ENCODE data around the gene NOVA2. TPM values are rescaled to one million over a fixed set of nuclear protein-coding genes. Genes with fewer than 3 reads are reported as not detected.

NOVA2 gene
- polyA plus RNA-seq, 3 donors, result not detected

GRCh38 chr19:45996933-45997332, 23.3 kb upstream of the NOVA2 start:
- Mint-ChIP-seq H3K9me3 (peaks cover 0 to 11% (median 1%) of the 10 kb centered on the region in 7 donors), H3K4me1 (peaks cover 22% of the 10 kb centered on the region), H3K27ac (peak overlapping the region in 2 of 7 donors; percentile 26 to 57), H3K4me3 (no peak overlapping the region), H3K27me3 (ENCODE audit: low read depth in 3 of 3) (peaks cover 21 to 28% (median 22%) of the 10 kb centered on the region in 3 donors), H3K36me3 (peaks cover 11 to 14% of the 10 kb centered on the region in 2 donors)
- Histone ChIP-seq H3K9ac (ENCODE audit: insufficient read depth, low read length, poor library complexity, severe bottlenecking) (no peak overlapping the region), H2AFZ (ENCODE audit: insufficient read depth, low read depth, low read length, poor library complexity, severe bottlenecking) (no peak overlapping the region), H3K27ac (ENCODE audit: low read depth in 1 of 2, low read length in 2 of 2) (no peak overlapping the region), H3K27me3 (ENCODE audit: control insufficient read depth in 2 of 2, insufficient read depth in 2 of 2, low read length in 2 of 2) (peaks cover 3 to 15% of the 10 kb centered on the region in 2 donors), H3K4me3 (replicated peaks in 1 of 3; ENCODE audit: low read depth in 2 of 3, low read length in 3 of 3) (no peak overlapping the region), H3K4me1 (ENCODE audit: control insufficient read depth in 1 of 2, insufficient read depth in 2 of 2, low read length in 2 of 2) (peaks cover 28 to 35% of the 10 kb centered on the region in 2 donors), H3K79me2 (ENCODE audit: insufficient read depth, low read length) (no peaks in the 10 kb centered on the region), H3K4me2 (replicated peaks; ENCODE audit: extremely low read depth, low read length, poor library complexity, severe bottlenecking) (no peak overlapping the region), H3K9me3 (replicated peaks in 1 of 2; ENCODE audit: control insufficient read depth in 1 of 2, insufficient read depth in 1 of 2, low read length in 2 of 2) (no peaks in the 10 kb centered on the region), H3K36me3 (replicated peaks in 1 of 2; ENCODE audit: control insufficient read depth in 1 of 2, insufficient read depth in 2 of 2, low read length in 2 of 2) (no peaks in the 10 kb centered on the region), H4K20me1 (ENCODE audit: insufficient read depth, low read length) (peaks cover 25% of the 10 kb centered on the region)
- TF ChIP-seq, protein P1, sequence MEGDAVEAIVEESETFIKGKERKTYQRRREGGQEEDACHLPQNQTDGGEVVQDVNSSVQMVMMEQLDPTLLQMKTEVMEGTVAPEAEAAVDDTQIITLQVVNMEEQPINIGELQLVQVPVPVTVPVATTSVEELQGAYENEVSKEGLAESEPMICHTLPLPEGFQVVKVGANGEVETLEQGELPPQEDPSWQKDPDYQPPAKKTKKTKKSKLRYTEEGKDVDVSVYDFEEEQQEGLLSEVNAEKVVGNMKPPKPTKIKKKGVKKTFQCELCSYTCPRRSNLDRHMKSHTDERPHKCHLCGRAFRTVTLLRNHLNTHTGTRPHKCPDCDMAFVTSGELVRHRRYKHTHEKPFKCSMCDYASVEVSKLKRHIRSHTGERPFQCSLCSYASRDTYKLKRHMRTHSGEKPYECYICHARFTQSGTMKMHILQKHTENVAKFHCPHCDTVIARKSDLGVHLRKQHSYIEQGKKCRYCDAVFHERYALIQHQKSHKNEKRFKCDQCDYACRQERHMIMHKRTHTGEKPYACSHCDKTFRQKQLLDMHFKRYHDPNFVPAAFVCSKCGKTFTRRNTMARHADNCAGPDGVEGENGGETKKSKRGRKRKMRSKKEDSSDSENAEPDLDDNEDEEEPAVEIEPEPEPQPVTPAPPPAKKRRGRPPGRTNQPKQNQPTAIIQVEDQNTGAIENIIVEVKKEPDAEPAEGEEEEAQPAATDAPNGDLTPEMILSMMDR (IDR thresholded peaks at IDR 0.05), result no peak
- intact Hi-C loops (cut with micrococcal nuclease), result no loop called here
- no peak for DNase-seq
- WGBS (ENCODE audit: insufficient coverage), result 77% methylated on average over 6 of the region's 8 CpGs

GRCh38 chr19:45995715-45996385, 22.2 kb upstream of the NOVA2 start:
- no peak for DNase-seq
- WGBS (ENCODE audit: insufficient coverage), result 17% methylated on average over 7 of the region's 13 CpGs
- Histone ChIP-seq H2AFZ (ENCODE audit: insufficient read depth, low read depth, low read length, poor library complexity, severe bottlenecking) (peak overlapping the region; percentile 97), H3K79me2 (ENCODE audit: insufficient read depth, low read length) (no peaks in the 10 kb centered on the region), H3K27ac (ENCODE audit: low read depth in 1 of 2, low read length in 2 of 2) (peak overlapping the region; percentile 3 to 82), H3K9ac (ENCODE audit: insufficient read depth, low read length, poor library complexity, severe bottlenecking) (peak overlapping the region; percentile 72), H3K9me3 (replicated peaks in 1 of 2; ENCODE audit: control insufficient read depth in 1 of 2, insufficient read depth in 1 of 2, low read length in 2 of 2) (no peaks in the 10 kb centered on the region), H3K36me3 (replicated peaks in 1 of 2; ENCODE audit: control insufficient read depth in 1 of 2, insufficient read depth in 2 of 2, low read length in 2 of 2) (no peaks in the 10 kb centered on the region), H3K4me3 (replicated peaks in 1 of 3; ENCODE audit: low read depth in 2 of 3, low read length in 3 of 3) (peak overlapping the region; percentile 56 to 91 (median 72)), H3K27me3 (ENCODE audit: control insufficient read depth in 2 of 2, insufficient read depth in 2 of 2, low read length in 2 of 2) (peaks cover 3 to 13% of the 10 kb centered on the region in 2 donors), H4K20me1 (ENCODE audit: insufficient read depth, low read length) (peaks cover 18% of the 10 kb centered on the region), H3K4me1 (ENCODE audit: control insufficient read depth in 1 of 2, insufficient read depth in 2 of 2, low read length in 2 of 2) (peaks cover 28 to 33% of the 10 kb centered on the region in 2 donors), H3K4me2 (replicated peaks; ENCODE audit: extremely low read depth, low read length, poor library complexity, severe bottlenecking) (peak overlapping the region; percentile 97)
- intact Hi-C loops (cut with micrococcal nuclease), result loop anchor here in 1 of 2 donors (2.0 kb wide), 1 partner anchor 133 kb away; the partner anchor contains the start of gene SYMPK
- Mint-ChIP-seq H3K9me3 (peaks cover 0 to 9% (median 1%) of the 10 kb centered on the region in 7 donors), H3K27me3 (ENCODE audit: low read depth in 3 of 3) (peaks cover 18 to 23% (median 20%) of the 10 kb centered on the region in 3 donors), H3K36me3 (peaks cover 6 to 8% of the 10 kb centered on the region in 2 donors), H3K27ac (peak overlapping the region in 1 of 7 donors; percentile 54), H3K4me1 (peaks cover 20% of the 10 kb centered on the region), H3K4me3 (no peak overlapping the region)
- TF ChIP-seq, protein P1 (IDR thresholded peaks at IDR 0.05), result no peak

Data from CD14-positive monocyte (primary cell).